Mucosa of gallbladder (tissue), 1 donor: Measurements from ENCODE around the gene STPG3. TPM values are rescaled to one million over a fixed set of nuclear protein-coding genes. Genes with fewer than 3 reads are reported as not detected.
"Not testable (repeated sequence)": the region's sequence is repeated elsewhere in the genome, so short reads cannot be mapped to it uniquely, and the experiment has no call there.

Source experiments
- DNase-seq: peaks from one replicate; pipeline ENCODE4 v3.0.0-alpha.2; 2020; ENCODE audit warnings: low spot score
- total RNA-seq: library from RNA; stranded (reverse); gene quantifications from one replicate; pipeline ENCODE4 v1.2.1, GENCODE V29; 2021
- donor health status: DM: no; HTN: no; CAD: no.

The STPG3 gene
- total RNA-seq, 1 donor from 2014 or later = not detected

- DNase-seq = no peak
Measured at GRCh38 chr9:137233143-137233980, 17.7 kb upstream of the STPG3 start.

GRCh38 chr9:137234055-137234697 is 16.9 kb upstream of the STPG3 start:
- no peak for DNase-seq

GRCh38 chr9:137234758-137235423 is 16.2 kb upstream of the STPG3 start:
- DNase-seq = no peak

- no peak for DNase-seq
Measured at GRCh38 chr9:137235424-137236237, 15.5 kb upstream of the STPG3 start.

- peak; percentile 85 for DNase-seq
Measured at GRCh38 chr9:137236238-137236935, 14.7 kb upstream of the STPG3 start.

- DNase-seq = no peak
Measured at GRCh38 chr9:137236936-137237421, 14.1 kb upstream of the STPG3 start.

- no peak for DNase-seq
Measured at GRCh38 chr9:137237759-137238726, 13.0 kb upstream of the STPG3 start.

- DNase-seq = not testable (repeated sequence)
Measured at GRCh38 chr9:137239541-137240200, 11.4 kb upstream of the STPG3 start.

- peak; percentile 60 for DNase-seq
Measured at GRCh38 chr9:137240318-137240840, 10.7 kb upstream of the STPG3 start.

- peak; percentile 99 for DNase-seq
Measured at GRCh38 chr9:137240841-137241489, 10.1 kb upstream of the STPG3 start, which contains the start of gene TUBB4B. TUBB4B (plus strand) TSS chr9:137241287; CDS start chr9:137241361, 74 bp downstream.

- no peak for DNase-seq
Measured at GRCh38 chr9:137241490-137242268, 9.4 kb upstream of the STPG3 start.

GRCh38 chr9:137242269-137243203 is 8.6 kb upstream of the STPG3 start:
- no peak for DNase-seq

- not testable (repeated sequence) for DNase-seq
Measured at GRCh38 chr9:137243266-137243625, 7.8 kb upstream of the STPG3 start.

- no peak for DNase-seq
Measured at GRCh38 chr9:137243626-137244485, 7.2 kb upstream of the STPG3 start.
